Neuronal stem cell (in vitro differentiated cells): Measurements from ENCODE around the gene TLX2.

Experiments used
- DNase-seq: peaks from one replicate; pipeline ENCODE4 v3.0.0-alpha.2; 2013; ENCODE audit warnings: low spot score
- H2AFZ ChIP-seq: one replicate; pipeline ENCODE4 v1.6.1; 2013; ENCODE audit warnings: mild to moderate bottlenecking, low read length, inconsistent platforms
- H2AK5ac ChIP-seq: 2 replicates; pipeline ENCODE4 v1.6.1; 2013; ENCODE audit warnings: low read depth, mild to moderate bottlenecking, inconsistent platforms, low read length, moderate library complexity, mixed read lengths
- H2BK120ac ChIP-seq: 2 replicates; pipeline ENCODE4 v1.6.1; 2013; ENCODE audit warnings: low read depth, mild to moderate bottlenecking, inconsistent platforms, low read length, moderate library complexity, mixed read lengths
- H2BK12ac ChIP-seq: one replicate; pipeline ENCODE4 v1.6.1; 2013; ENCODE audit warnings: low read length, inconsistent platforms
- H2BK15ac ChIP-seq: 2 replicates; pipeline ENCODE4 v1.6.1; 2013; ENCODE audit warnings: mild to moderate bottlenecking, low read length, inconsistent platforms, mixed read lengths
- H2BK5ac ChIP-seq: one replicate; pipeline ENCODE4 v1.6.1; 2013; ENCODE audit warnings: inconsistent platforms, mild to moderate bottlenecking, low read length, moderate library complexity
- H3K14ac ChIP-seq: one replicate; pipeline ENCODE4 v1.6.1; 2013; ENCODE audit warnings: low read length, inconsistent platforms
- H3K18ac ChIP-seq: 2 replicates; pipeline ENCODE4 v1.6.1; 2013; ENCODE audit warnings: low read length, inconsistent platforms
- H3K23ac ChIP-seq: 2 replicates; pipeline ENCODE4 v1.6.1; 2013; ENCODE audit warnings: low read depth, mild to moderate bottlenecking, mixed read lengths, low read length, inconsistent platforms; ENCODE audit not compliant: poor library complexity
- H3K27ac ChIP-seq: replicated peaks from 3 replicates; pipeline ENCODE4 v1.5.1; 2013; ENCODE audit warnings: low read length, inconsistent platforms
- H3K27me3 ChIP-seq, 3 experiments: 2 replicates each; pipeline ENCODE4 v1.6.1; 2013; ENCODE audit warnings: low read length in 3 of 3, mild to moderate bottlenecking in 2 of 3, inconsistent platforms in 1 of 3, low read depth in 1 of 3, mixed read lengths in 1 of 3, moderate library complexity in 1 of 3; ENCODE audit not compliant: control insufficient read depth in 3 of 3, insufficient read depth in 3 of 3
- H3K36me3 ChIP-seq, 2 donors: replicated peaks in 1 of 2; 2 replicates each; pipeline ENCODE4 v1.6.1; 2013; ENCODE audit warnings: low read length in 2 of 2; ENCODE audit not compliant: control insufficient read depth in 2 of 2, insufficient read depth in 2 of 2
- H3K4ac ChIP-seq: 2 replicates; pipeline ENCODE4 v1.6.1; 2013; ENCODE audit warnings: inconsistent platforms, mild to moderate bottlenecking, low read length, moderate library complexity
- H3K4me1 ChIP-seq, 2 donors: 1 replicate in 1 of 2; 2 replicates in 1 of 2; pipeline ENCODE4 v1.6.1; 2013; ENCODE audit warnings: low read length in 2 of 2, low read depth in 1 of 2; ENCODE audit not compliant: control insufficient read depth in 2 of 2, insufficient read depth in 1 of 2
- H3K4me2 ChIP-seq: one replicate; pipeline ENCODE4 v1.6.1; 2013; ENCODE audit warnings: mild to moderate bottlenecking, low read length, inconsistent platforms; ENCODE audit not compliant: insufficient read depth, poor library complexity, severe bottlenecking
- H3K4me3 ChIP-seq, 2 donors: 2 replicates each; pipeline ENCODE4 v1.5.1; 2013; ENCODE audit warnings: low read length in 2 of 2, mild to moderate bottlenecking in 2 of 2, inconsistent platforms in 1 of 2, moderate library complexity in 1 of 2
- H3K79me1 ChIP-seq: one replicate; pipeline ENCODE4 v1.6.1; 2013; ENCODE audit warnings: low read depth, mild to moderate bottlenecking, inconsistent platforms, low read length, moderate library complexity
- H3K9ac ChIP-seq: one replicate; pipeline ENCODE4 v1.6.1; 2013; ENCODE audit warnings: mild to moderate bottlenecking, low read depth, low read length, inconsistent platforms; ENCODE audit not compliant: poor library complexity
- H3K9me3 ChIP-seq, 2 donors: replicated peaks in 1 of 2; 2 replicates each; pipeline versions ENCODE3 to v1.6.1; 2013; ENCODE audit warnings: low read length in 2 of 2, mild to moderate bottlenecking in 2 of 2, inconsistent platforms in 1 of 2, low read depth in 1 of 2, mixed read lengths in 1 of 2, moderate library complexity in 1 of 2; ENCODE audit not compliant: control insufficient read depth in 2 of 2, insufficient read depth in 1 of 2
- H4K8ac ChIP-seq: one replicate; pipeline ENCODE4 v1.6.1; 2013; ENCODE audit warnings: low read depth, mild to moderate bottlenecking, inconsistent platforms, low read length, moderate library complexity
- H4K91ac ChIP-seq: one replicate; pipeline ENCODE4 v1.6.1; 2013; ENCODE audit warnings: low read length, low read depth, mild to moderate bottlenecking, inconsistent platforms; ENCODE audit not compliant: poor library complexity
- WGBS, 2 donors: extraction: QIAGEN DNeasy Blood & Tissue Kit; methylation state at CpG; one replicate each; pipeline ENCODE4 v1.1.7; 2013; ENCODE audit warnings: missing lambda C conversion rate in 2 of 2, mixed read lengths in 1 of 2; ENCODE audit not compliant: insufficient read length in 2 of 2, insufficient replicate concordance in 1 of 2; ENCODE audit errors: extremely low coverage in 2 of 2; 5-methylcytosine and 5-hydroxymethylcytosine counted together

TLX2 gene

DNA sequence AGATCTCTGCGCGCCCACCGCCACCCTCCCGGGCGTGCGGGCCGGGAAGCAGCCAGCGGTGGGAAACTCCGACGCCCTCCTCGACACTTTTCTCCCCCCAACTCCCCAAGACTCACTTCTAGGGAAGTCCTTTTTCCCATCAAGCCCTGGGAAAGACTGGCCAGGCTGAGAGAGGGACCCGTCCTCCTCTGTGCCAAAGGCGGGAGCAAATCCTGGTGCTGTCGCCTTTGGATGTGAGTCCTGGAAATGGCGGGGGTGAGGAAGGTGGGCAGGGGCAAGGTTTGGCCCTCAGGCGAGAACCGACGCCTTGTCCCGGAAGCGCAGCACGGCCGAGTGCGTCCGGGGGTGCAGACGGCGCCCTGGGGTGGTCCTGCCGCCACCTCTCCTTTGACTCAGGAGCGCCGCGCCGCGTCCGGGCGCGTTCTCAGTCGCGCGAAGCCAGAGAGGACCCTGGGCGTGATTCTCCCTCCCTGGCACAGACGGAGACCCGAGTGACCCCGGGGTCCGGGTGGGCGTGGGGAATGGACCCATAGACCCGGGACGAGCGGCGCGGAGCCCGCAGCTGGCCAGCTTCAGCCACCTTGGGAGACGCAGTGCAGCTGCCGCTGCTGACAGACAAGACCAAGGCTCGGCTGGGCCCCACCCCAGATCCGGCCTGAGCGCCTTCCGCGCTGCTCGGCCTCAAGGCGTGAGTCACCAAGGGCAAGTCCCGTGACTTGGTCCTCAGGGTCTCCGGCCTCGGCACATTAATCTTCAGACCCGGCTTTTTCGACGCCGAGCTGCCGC lies 11.3 kb upstream of the TLX2 start:
- peak overlapping the region; percentile 74 for H3K18ac ChIP-seq
- H2AFZ ChIP-seq = peak overlapping the region; percentile 82
- no peak for DNase-seq
- H3K14ac ChIP-seq = no peak overlapping the region
- H3K9me3 ChIP-seq = no peaks in the 10 kb centered on the region
- no peak overlapping the region for H2BK12ac ChIP-seq
- H3K4me1 ChIP-seq = peaks cover 20 to 23% of the 10 kb centered on the region in 2 donors
- peaks cover 50 to 81% (median 64%) of the 10 kb centered on the region in 3 experiments for H3K27me3 ChIP-seq
- H3K36me3 ChIP-seq = peaks cover 6 to 22% of the 10 kb centered on the region in 2 donors
- peak overlapping the region; percentile 76 for H3K23ac ChIP-seq
- H2AK5ac ChIP-seq = peak overlapping the region; percentile 26
- H4K8ac ChIP-seq = no peak overlapping the region
- H2BK120ac ChIP-seq = no peak overlapping the region
- no peak overlapping the region for H4K91ac ChIP-seq
- no peak overlapping the region for H3K4ac ChIP-seq
- no peak overlapping the region for H3K27ac ChIP-seq
- no CpG with 5 or more reads among the region's 67 CpGs for WGBS, 2 donors
- peak overlapping the region; percentile 91 for H3K4me2 ChIP-seq
- H3K79me1 ChIP-seq = peaks cover 3% of the 10 kb centered on the region
- peak overlapping the region; percentile 54 for H2BK15ac ChIP-seq
- no peak overlapping the region for H2BK5ac ChIP-seq
- no peak overlapping the region for H3K9ac ChIP-seq
- H3K4me3 ChIP-seq = peak overlapping the region; percentile 20 to 70

GRCh38 chr2:74503506-74504475 lies 10.5 kb upstream of the TLX2 start:
- peaks cover 15 to 16% of the 10 kb centered on the region in 2 donors for H3K4me1 ChIP-seq
- no peak overlapping the region for H4K8ac ChIP-seq
- no peak overlapping the region for H4K91ac ChIP-seq
- no CpG with 5 or more reads among the region's 45 CpGs for WGBS, 2 donors
- peak overlapping the region; percentile 59 for H3K18ac ChIP-seq
- no peak overlapping the region for H3K27ac ChIP-seq
- H3K9me3 ChIP-seq = no peaks in the 10 kb centered on the region
- H2BK15ac ChIP-seq = peak overlapping the region; percentile 54
- H3K4me2 ChIP-seq = peak overlapping the region; percentile 91
- H2AK5ac ChIP-seq = no peak overlapping the region
- no peak overlapping the region for H2BK12ac ChIP-seq
- H3K4me3 ChIP-seq = no peak overlapping the region
- H2AFZ ChIP-seq = peak overlapping the region; percentile 82
- no peak overlapping the region for H2BK5ac ChIP-seq
- H3K79me1 ChIP-seq = peaks cover 3% of the 10 kb centered on the region
- no peak overlapping the region for H2BK120ac ChIP-seq
- H3K14ac ChIP-seq = no peak overlapping the region
- H3K27me3 ChIP-seq = peaks cover 46 to 81% (median 61%) of the 10 kb centered on the region in 3 experiments
- H3K9ac ChIP-seq = no peak overlapping the region
- H3K36me3 ChIP-seq = peaks cover 6 to 22% of the 10 kb centered on the region in 2 donors
- peak overlapping the region; percentile 76 for H3K23ac ChIP-seq
- no peak for DNase-seq
- H3K4ac ChIP-seq = no peak overlapping the region

DNA sequence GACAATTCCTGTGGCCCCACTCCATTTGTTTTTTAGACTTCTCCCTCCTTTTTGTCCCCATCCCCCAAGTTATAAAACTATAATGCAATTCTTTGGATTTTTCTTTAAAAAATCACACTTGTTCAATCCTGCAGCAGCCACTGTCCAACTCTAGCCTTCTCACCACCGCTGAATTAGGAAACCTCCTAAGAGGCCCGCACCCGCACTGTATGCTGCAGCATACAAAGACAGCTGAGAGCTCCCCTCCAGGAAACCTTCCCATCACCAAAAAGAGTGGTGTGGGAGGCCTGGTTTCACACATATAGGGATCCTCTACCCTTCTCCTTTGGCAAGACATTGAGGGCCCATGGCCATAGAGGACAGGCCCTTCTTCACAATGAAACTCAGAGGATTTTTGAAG lies 9.7 kb upstream of the TLX2 start:
- no peak overlapping the region for H2AFZ ChIP-seq
- H3K4me2 ChIP-seq = no peak overlapping the region
- H2BK5ac ChIP-seq = no peak overlapping the region
- H2AK5ac ChIP-seq = no peak overlapping the region
- peaks cover 6 to 22% of the 10 kb centered on the region in 2 donors for H3K36me3 ChIP-seq
- H2BK12ac ChIP-seq = no peak overlapping the region
- H3K9me3 ChIP-seq = no peaks in the 10 kb centered on the region
- H2BK15ac ChIP-seq = no peak overlapping the region
- no peak overlapping the region for H3K23ac ChIP-seq
- no peak overlapping the region for H3K4ac ChIP-seq
- no peak for DNase-seq
- H3K27me3 ChIP-seq = peaks cover 38 to 78% (median 59%) of the 10 kb centered on the region in 3 experiments
- no CpG with 5 or more reads among the region's 3 CpGs for WGBS, 2 donors
- no peak overlapping the region for H3K27ac ChIP-seq
- no peak overlapping the region for H3K4me3 ChIP-seq
- H4K91ac ChIP-seq = no peak overlapping the region
- H3K79me1 ChIP-seq = peaks cover 3% of the 10 kb centered on the region
- no peak overlapping the region for H3K9ac ChIP-seq
- no peak overlapping the region for H4K8ac ChIP-seq
- H3K18ac ChIP-seq = no peak overlapping the region
- H3K14ac ChIP-seq = no peak overlapping the region
- no peak overlapping the region for H2BK120ac ChIP-seq
- peaks cover 11% of the 10 kb centered on the region in 2 donors for H3K4me1 ChIP-seq
